DMS 273 (cell line): ENCODE data around the gene ADORA2A.
A peak's percentile ranks its signal among the peaks of the same experiment; 100 is the strongest.

Experiments used
- DNase-seq: peaks from one replicate; lab custom pipeline; 2025; ENCODE audit not compliant: unreplicated experiment; lab: John Stamatoyannopoulos, UW

ADORA2A gene

GRCh38 chr22:24445481-24446259, 18.3 kb downstream of the ADORA2A start:
- no peak for DNase-seq

- DNase-seq, result no peak
Measured at GRCh38 chr22:24446260-24446611, 18.8 kb downstream of the ADORA2A start.

- DNase-seq, result peak; percentile 82
Measured at GRCh38 chr22:24450610-24451009, 23.2 kb downstream of the ADORA2A start.

- no peak for DNase-seq
Measured at GRCh38 chr22:24451162-24451561, 23.8 kb downstream of the ADORA2A start.

- DNase-seq, result no peak
Measured at GRCh38 chr22:24453853-24454252, 26.5 kb downstream of the ADORA2A start.

GRCh38 chr22:24455039-24455438, 27.6 kb downstream of the ADORA2A start:
- DNase-seq, result no peak

GRCh38 chr22:24455751-24456426, 28.5 kb downstream of the ADORA2A start:
- no peak for DNase-seq

GRCh38 chr22:24457894-24458420, 30.6 kb downstream of the ADORA2A start:
- no peak for DNase-seq

GRCh38 chr22:24459911-24460310, 32.5 kb downstream of the ADORA2A start:
- DNase-seq, result no peak

- DNase-seq, result no peak
Measured at GRCh38 chr22:24460418-24461089, 33.2 kb downstream of the ADORA2A start.

- DNase-seq, result no peak
Measured at GRCh38 chr22:24463071-24463760, 35.8 kb downstream of the ADORA2A start.

GRCh38 chr22:24465566-24465965, 38.2 kb downstream of the ADORA2A start:
- no peak for DNase-seq

GRCh38 chr22:24465975-24466374, 38.6 kb downstream of the ADORA2A start:
- no peak for DNase-seq

- DNase-seq, result peak; percentile 21
Measured at GRCh38 chr22:24466716-24467328, 39.4 kb downstream of the ADORA2A start.

- DNase-seq, result no peak
Measured at GRCh38 chr22:24467340-24467739, 39.9 kb downstream of the ADORA2A start.

- peak; percentile 85 for DNase-seq
Measured at GRCh38 chr22:24471570-24471969, 44.2 kb downstream of the ADORA2A start.

GRCh38 chr22:24473284-24473683, 45.9 kb downstream of the ADORA2A start:
- DNase-seq, result no peak

GRCh38 chr22:24474221-24474620, 46.8 kb downstream of the ADORA2A start:
- DNase-seq, result no peak

GRCh38 chr22:24474649-24475255, 47.4 kb downstream of the ADORA2A start:
- DNase-seq, result no peak

- no peak for DNase-seq
Measured at GRCh38 chr22:24481641-24482040, 54.2 kb downstream of the ADORA2A start.
